Posterior cingulate gyrus (tissue), 11 donors: ENCODE results near the gene PIMREG.

Source experiments
- DNase-seq, 10 donors: peaks; one replicate each; pipeline versions ENCODE4 v3.0.0 to v3.0.0-alpha.2; 2020 to 2021; ENCODE audit warnings: mixed read lengths in 3 of 10
- intact Hi-C: fragments of 100-400 bp; cut with DNase I; formaldehyde crosslinking; loops from one replicate; pipeline ENCODE4 v1.15.1; 2023

Gene PIMREG

DNA sequence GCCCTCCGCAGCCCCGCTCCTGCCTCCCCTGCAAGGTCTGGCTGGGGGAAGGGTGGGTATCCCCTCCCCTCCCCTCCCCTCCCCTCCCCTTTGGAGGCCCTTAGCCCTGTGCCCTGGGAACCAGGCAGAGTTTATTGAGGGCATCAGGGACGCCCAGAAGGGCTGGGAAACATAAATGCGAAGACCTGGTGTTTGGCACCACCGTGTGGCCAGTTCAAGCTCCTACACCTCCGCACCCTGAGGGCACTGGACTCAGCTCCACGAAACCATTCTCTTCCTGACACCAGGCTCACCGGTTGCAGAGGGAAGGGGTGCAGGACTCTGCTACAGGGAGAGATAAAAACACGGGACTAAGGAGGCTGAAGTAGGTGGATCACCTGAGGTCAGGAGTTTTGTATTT lies 8.3 kb upstream of the PIMREG start:
- intact Hi-C loops, result loop anchor here (5.0 kb wide), 1 partner anchor 849 kb away; no protein-coding TSS in a partner anchor
- DNase-seq, result peak; percentile 40 to 95 (median 68)

DNA sequence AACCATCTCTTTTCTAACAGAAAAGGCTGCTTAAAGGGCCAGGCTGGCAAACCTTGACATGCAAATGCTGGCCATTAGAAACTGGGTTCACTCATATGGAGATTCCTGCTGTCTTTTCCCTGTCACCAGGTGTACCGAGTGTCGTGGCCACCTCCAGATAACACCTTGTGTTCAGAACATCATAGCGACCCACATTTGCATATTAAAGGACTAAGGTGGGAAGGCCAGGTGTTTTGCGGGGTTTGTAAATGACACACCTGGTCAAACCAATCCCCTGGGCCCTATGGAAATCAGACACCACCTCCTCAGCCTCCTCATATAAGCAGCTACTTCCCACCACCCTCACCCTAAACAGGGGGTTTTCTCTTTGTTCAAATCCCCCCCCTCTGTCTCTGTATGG lies 6.8 kb upstream of the PIMREG start:
- no peak for DNase-seq
- intact Hi-C loops, result loop anchor here (5.0 kb wide), 1 partner anchor 850 kb away; no protein-coding TSS in a partner anchor

DNA sequence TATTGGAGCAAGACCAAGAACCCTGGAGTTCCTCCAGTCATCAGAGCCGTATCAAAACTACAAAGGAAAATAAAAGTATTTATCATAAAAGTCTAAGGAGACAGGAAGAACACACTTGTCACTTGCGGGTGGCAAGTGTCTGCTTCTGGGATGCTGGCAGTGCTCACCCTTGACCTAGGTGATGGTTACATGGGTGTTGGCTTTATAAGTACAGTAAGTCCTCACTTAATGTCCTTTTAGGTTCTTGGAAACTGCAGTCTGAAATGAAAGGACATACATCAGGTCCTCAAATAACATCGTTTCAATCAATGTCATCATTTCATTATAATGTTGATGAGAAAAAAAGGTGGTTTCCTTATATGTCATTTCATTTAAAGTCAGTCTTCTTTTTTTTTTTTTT lies 6.3 kb upstream of the PIMREG start:
- intact Hi-C loops, result loop anchor here (5.0 kb wide), 1 partner anchor 851 kb away; no protein-coding TSS in a partner anchor
- DNase-seq, result no peak

DNA sequence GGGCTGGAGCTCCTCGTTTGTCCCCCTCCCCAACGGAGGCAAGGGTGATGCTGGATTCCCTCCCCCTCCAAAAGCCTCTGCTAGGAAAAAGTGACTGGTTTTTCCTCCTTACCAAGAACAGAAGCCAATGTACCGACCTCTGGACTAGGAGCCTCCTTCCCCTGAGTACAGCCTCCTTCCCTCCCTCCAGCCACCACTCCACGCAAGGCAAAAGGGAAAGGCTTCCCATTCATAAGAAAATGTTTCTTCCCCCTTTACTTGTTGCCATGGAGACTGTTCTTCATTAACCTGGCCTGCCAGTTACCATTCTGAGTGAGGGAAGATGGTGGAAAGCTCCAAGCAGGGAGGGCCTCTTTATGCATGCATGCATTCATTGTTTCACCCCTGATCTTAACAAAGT lies 4.3 kb upstream of the PIMREG start:
- no peak for DNase-seq
- intact Hi-C loops, result loop anchor here (5.0 kb wide), 1 partner anchor 853 kb away; no protein-coding TSS in a partner anchor

DNA sequence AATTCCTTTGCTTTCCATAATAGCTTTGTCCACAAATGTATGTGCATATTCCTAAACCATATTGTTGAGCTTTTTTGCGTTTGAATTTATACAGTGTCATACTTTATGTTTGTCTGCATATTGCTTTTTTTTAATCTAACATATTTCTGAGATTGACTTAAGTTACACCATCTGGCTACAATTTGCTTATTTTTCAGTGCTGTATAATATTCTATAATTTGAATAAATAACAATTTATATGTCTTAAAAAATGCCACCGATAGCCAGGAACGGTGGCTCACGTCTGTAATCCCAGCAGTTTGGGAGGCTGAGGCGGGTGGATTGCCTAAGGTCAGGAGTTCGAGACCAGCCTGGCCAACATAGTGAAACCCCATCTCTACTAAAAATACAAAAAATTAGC lies 1.5 kb upstream of the PIMREG start:
- DNase-seq, result no peak
- intact Hi-C loops, result no loop called here

DNA sequence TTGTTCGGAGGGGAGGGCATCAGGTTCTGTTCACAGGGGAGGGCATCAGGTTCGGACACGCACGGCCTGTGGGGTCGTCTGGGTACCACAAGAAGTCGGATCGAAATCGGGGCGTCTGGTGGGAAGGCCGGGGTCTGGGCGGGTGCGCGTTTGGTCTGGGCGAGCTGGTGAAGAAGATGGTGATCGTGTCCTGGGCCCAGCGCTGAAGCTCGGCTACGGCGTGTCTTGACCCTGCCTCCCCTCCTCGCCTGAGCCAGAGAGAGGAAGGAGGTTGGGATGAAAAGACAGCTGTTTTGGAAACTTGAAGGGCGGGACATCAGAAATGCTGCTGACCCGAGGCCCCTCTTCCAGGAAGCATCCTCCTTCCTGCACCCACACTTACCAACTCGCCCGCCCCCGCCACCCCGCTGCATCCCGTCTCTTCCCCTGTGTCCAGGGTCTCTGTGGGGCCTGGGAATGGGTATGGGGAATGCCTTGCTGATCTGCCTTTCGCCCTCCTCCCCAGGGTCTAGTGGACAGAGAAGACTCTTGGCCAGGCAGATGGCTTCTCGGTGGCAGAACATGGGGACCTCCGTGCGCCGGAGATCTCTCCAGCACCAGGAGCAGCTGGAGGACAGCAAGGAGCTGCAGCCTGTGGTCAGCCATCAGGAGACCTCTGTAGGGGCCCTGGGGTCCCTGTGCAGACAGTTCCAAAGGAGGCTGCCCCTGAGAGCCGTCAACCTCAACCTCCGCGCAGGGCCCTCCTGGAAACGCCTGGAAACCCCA lies 498 bp downstream of the PIMREG start:
- peak in 1 of 10 donors; percentile 62 for DNase-seq
- intact Hi-C loops, result no loop called here

DNA sequence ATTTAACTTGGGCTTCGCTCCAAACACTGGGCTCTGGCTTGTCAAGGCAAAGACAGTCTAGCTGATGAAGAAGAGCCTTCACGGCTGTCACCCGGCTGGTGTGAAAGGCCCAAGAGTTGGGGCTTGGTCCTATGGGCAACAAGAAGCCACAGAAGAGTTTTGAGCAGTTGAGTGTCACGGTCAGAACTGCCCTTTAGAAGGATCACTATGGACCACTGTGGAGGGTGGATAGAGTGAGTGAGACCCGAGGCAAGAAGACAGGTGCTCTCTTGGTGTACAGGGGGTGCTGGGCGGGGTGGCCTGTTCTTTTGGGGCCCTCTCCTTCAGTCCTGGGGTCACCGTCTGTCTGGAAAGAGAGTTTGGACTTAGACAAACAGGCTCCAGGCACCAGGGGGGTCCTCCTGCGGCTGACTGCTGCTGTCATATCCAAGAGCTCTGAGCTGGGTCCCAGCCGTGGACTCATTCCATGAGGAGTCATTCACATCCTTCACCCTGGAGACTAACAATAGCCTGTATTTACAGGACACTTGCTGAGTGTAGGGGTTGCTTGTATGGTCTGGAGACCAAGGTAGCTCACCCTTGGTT lies 2.4 kb downstream of the PIMREG start:
- intact Hi-C loops, result no loop called here
- DNase-seq, result no peak

DNA sequence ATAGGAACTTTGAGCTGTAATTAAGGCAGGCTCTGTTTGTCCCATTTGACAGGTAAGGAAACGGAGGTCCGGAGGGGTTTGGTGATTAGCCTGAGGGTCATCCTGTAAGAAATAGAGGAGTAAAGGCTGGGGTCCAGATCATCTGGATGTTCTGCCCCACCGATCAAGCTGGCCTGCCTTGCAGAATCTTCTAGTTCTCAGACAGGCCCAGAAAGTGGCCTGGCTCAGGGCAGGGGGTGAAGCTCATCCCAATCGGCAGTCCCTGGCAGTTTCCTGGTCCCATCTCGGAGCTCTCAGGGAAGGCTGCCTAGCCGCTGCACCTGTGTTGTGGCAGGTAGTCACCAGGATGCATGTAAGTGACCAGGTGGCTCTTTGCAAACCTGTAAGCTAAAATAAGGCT lies 4.2 kb downstream of the PIMREG start:
- no peak for DNase-seq

DNA sequence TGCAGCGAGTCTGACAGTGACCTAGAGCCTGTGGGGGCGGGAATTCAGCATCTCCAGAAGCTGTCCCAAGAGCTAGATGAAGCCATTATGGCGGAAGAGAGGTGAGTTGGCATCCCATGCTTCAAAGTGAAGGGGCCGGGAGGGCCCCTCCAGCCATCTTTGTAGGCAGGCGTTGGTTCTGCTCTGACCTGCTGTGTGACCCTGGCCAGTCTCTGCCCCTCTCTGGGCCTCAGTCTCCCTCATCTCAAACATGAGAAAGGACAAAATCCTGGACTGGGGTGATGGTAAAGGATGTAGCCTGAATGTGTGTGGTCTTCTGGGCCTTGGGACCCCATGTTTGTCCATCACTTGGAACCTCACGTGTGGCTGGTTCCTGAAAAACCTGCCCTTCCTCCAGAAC lies 5.1 kb downstream of the PIMREG start:
- intact Hi-C loops, result no loop called here
- DNase-seq, result no peak

More for the DNA sequence above, 4.2 kb downstream of the PIMREG start:
- intact Hi-C loops, result no loop called here

DNA sequence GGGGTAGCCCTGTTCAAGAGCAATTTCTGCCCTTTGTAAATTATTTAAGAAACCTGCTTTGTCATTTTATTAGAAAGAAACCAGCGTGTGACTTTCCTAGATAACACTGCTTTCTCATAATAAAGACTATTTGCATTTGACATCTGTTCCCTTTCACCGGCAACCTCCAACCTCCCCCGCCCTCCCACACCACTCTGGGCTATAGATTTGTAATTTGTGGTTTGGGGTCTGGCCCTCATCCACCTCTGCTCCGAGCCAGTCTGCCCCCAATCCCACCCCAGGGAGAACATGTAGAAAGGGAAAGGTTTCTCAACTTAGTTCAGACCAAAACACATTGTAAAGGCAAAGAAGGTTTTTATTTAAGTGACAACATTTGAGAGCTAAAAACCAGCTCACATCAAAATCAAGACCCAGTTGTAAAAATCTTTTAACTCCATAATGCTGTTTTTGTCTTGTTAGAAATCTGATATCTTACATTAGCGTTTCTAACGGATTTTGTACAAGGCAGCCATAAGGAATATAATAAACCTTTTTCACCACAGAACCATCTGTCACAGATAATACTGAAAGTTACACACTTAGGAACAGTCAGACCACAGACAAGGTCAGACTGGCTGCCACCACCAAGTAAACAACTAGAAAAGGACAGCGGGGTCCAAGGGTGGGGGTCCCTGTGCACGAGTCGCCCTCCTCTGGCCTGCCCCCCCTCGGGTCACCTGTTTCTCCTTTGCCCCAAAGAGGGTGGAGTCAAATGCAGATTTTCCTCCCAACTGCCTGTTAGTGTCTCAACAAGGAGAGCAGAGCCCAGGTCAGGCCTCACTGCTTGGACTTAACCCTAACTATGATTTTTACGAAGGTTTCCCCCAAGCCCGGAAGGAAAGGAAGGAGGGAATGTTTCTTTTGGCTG lies 6.9 kb downstream of the PIMREG start:
- DNase-seq, result no peak
- intact Hi-C loops, result no loop called here

DNA sequence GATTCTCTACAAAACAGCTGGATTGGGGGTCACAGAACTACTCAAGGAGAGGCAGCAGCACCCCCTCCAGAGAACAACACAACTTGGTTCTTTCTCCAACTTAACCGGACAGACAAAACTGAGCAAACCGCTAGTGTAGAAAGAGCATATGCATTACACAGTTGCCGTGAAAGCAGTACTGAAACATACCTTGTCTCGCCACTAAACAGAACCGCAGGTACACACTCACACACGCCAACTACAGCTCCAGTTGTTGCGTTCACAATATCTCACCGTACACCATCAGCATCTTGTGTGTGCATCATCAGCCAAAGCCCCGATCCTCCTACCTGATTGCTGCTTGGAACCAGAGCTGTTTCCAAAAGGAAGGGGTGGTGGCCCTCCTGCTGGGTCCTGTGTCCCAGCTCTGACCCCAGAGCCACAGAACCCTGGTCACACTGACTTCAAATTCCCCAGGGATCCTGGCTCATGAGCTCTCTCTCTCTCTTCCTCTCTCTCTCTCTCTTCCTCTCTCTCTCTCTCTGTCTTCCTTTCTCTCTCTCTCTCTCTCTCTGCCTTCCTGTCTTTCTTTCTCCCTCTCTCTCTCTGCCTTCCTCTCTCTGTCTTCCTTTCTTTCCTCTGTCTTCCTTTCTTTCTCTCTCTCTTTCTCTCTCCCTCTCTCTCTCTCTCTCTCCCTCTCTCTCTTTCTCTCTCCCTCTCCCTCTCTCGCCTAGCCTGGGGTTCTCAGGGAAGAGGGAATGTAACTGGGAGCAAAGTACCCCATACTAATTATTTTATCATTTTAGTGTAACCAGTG lies 8.4 kb downstream of the PIMREG start:
- intact Hi-C loops, result no loop called here
- no peak for DNase-seq

DNA sequence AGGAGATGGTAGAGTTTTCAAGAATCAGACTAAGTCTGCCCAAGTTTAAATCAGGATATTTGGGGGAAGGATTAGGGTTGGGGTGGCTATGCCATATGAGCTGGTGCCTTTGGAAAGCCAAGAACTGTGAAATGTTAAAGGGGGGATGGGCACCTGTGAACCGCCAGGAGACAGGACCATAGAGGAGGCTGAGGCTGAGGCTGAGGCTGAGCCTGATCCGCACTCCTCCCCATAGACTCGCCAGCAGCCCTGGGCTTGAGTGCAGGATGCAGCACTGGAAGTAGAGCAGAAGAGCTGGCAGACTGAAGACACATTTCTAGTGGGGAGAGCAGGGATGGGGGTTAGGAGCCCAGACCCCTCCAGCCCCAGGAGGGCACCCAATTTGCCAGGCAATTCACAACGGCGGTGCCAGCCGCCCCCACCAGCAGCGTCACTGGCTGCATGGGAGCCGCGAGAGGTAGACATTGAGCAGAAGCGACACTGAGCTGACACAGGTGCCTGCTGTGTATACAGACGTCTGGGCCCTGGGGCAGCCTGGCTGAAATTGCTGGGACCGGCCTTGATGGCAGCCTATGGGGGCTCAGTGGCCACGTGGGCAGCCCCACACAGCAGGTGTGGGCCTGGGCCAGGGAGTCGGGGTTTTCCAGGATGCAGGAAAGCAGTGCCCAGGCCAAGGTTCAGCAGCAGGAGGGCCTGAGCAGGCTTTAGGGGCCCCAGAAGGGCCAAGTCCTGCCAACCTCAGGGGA lies 9.2 kb downstream of the PIMREG start:
- intact Hi-C loops, result no loop called here

DNA sequence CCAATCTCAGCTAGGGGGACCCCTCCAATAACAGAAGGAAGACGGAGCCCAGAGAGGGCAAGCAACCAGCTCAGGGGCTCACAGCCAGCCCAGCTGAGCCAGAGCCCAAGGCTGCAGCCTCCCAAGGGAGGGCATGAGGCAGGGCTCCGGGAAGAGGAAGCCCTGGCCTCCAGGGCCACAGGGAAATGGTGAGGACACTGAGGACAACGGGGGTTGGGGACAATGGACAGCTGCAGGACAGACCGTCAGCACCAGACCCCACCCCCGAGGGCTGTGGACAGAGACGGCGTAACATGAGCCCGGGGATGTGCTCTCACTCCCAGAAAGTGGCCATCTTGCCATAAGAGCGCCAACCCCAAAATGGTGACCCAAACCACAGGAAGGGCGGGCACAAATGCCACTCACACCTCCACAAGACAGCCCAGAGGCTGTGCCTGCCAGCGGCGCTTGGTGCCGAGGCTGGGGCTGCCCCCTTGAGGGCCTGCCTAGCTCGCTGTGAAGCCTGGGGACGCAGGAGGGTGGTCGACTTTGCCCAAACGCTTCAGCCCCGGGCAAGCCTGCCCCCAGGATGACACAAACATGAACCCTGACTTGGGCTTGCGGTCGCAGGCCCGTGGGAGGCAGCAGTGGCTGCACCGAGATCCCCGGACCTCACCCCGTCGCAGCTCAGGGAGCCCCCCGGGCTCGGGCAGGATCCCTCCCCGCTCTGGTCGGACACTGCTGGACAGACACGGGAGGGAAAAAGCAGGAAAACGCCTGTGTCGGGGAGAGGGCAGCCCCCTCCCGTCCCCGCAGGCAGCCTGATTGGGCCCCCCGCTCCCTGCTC lies 10.5 kb downstream of the PIMREG start:
- intact Hi-C loops, result no loop called here
- DNase-seq, result no peak

More for the DNA sequence above, 9.2 kb downstream of the PIMREG start:
- no peak for DNase-seq

DNA sequence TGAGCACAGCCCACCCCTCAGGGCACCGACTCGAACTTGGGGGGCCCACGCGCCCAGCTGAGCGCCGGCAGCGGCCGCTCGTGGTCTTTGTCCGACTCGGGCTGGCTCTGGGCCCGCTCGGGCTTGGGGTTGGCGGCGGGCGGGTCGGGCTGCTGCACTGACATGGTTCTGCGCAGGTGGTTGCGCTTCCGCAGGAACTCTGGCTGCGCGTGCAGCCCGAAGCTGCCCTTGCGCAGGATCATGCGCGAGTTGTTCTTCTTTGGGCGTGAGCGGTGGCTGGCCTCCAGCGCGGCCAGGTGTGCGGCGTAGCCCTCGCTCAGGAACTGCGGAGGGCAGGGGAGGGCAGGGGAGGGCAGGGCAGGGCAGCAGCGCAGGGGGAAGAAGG lies 11.1 kb downstream of the PIMREG start:
- intact Hi-C loops, result no loop called here
- no peak for DNase-seq

DNA sequence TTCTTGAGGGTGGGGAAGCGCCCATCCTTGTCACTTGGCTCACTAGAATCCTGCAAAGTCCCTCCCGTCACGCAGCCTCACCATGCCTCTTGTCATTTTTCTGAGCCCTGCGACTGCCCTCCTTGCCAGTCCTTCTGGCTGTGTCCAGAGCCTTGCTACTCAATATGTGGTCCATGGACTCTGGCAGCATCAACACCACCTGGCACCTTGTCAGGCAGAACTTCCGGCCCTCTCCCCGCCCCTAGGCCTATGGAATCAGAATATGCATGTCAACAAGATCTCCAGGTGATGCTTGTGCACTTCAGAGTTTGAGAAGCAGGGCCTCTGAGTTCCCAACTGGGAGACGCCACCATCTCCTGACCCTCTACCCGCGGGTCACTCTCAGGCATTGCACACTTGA lies 12.1 kb downstream of the PIMREG start:
- intact Hi-C loops, result no loop called here
- DNase-seq, result peak in 1 of 10 donors; percentile 65

DNA sequence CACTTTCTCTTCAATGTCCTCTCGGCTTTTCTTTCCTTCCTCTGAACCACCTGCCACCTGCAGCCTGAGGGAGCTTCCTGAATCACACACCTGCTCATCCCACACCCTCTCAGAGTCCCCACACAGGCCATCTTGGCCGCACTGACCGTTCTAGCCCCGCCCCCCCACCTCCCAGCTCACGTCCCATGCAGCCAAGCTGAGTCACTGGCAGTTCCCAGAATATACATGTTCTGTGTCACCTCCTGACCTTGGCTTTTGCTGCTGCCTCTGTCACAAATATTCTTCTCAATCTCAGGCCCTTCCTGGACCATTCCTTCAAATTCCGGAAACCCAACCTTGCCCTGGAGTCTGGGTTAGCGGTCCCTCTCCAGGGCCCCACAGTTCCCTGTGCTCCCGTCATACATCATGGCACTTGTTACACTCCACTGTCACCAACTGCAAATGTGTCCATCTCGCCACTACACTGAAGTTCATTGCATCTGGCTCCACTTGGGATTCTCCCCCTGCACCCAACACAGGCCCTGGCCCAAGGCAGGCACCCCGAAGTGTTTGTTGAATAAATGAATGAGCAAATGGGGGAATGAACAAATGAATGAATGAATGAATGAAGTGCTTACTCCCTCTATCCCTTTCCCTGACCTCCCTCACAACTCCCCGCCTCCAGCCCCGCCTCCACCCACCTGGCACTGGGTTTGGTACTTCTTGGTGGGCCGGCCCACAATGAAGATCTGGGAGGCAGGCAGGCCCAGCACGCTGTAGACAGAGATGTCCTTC lies 12.8 kb downstream of the PIMREG start:
- DNase-seq, result peak in 1 of 10 donors; percentile 26
- intact Hi-C loops, result no loop called here

DNA sequence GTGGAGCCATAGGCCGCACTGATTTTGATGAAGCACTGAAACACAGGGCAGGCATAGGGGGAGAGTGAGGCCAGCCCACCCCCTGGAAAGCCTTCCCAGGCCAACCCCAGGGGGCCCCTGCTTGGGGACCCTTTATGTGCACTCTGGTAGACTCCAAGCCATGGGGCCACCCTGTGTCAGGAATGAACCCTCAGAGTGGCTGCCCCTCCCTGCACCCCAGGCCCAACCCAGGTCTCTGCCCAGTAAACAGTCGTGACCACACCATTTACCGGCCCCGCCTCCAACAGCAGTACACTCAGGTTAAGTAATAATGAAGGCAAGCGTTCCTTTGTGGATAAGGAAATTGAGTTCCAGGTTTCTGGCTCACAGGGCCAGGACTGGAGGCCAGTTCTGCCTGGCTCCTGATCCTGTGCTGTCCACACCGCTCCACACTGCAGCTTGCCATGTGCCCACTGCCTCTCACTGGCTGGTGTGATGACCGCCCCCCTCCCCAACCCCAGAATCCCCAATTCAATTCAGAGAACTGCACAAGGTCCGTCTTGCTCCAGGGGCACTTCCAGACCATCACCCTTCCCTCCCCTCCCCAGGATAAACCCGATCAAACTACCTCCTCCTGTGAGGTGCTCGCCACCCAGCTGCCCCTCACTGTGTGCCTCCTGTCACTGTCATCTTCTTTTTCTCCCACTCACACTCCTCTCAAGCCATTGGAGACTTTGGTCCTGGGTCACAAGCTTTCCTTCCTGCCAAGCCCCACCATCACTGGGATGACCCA lies 13.6 kb downstream of the PIMREG start:
- intact Hi-C loops, result no loop called here
- peak in 2 of 10 donors; percentile 51 to 70 for DNase-seq
